HL-60 (cell line): Measurements from ENCODE around the gene DNM3.

Source experiments
- DNase-seq, 2 experiments: peaks; one replicate each; pipeline ENCODE4 v3.0.0-alpha.2; 2010 to 2020; ENCODE audit warnings: low read depth in 1 of 2, low spot score in 1 of 2
- H3K27ac ChIP-seq: fragments of 250-450 bp; sonication (Bioruptor Pico); replicated peaks from 2 replicates; pipeline ENCODE4 v1.5.1; 2020; ENCODE audit warnings: mild to moderate bottlenecking, moderate library complexity
- H3K27me3 ChIP-seq: fragments of 250-450 bp; sonication (Bioruptor Pico); 2 replicates; pipeline ENCODE4 v1.5.1; 2021; ENCODE audit warnings: mild to moderate bottlenecking, moderate library complexity; ENCODE audit not compliant: insufficient read depth, poor library complexity, severe bottlenecking
- H3K4me3 ChIP-seq: replicated peaks from 2 replicates; pipeline ENCODE4 v1.5.1; 2011; ENCODE audit warnings: mild to moderate bottlenecking, control low read depth, low read length; ENCODE audit not compliant: insufficient read depth
- GABPA ChIP-seq: IDR thresholded peaks from 2 replicates; pipeline ENCODE4 v1.6.1; 2012; ENCODE audit warnings: low read depth
- POLR2AphosphoS5 ChIP-seq: IDR thresholded peaks from 2 replicates; pipeline ENCODE4 v1.6.1; 2012; ENCODE audit warnings: low read depth
- REST ChIP-seq: IDR thresholded peaks from 2 replicates; pipeline ENCODE4 v1.6.1; 2012; ENCODE audit warnings: low read depth; ENCODE audit not compliant: insufficient replicate concordance
- SPI1 ChIP-seq: IDR thresholded peaks from 2 replicates; pipeline ENCODE4 v1.6.1; 2012; ENCODE audit warnings: low read depth, mild to moderate bottlenecking, borderline replicate concordance
- TF ChIP-seq, protein P1 (sequence below): IDR thresholded peaks from one replicate; pipeline ENCODE4 v1.5.1; 2011; ENCODE audit warnings: low read length, control low read depth, inconsistent platforms; ENCODE audit not compliant: insufficient read depth

Gene DNM3

GRCh38 chr1:171949316-171949715 is 108.0 kb downstream of the DNM3 start:
- no peak for DNase-seq
- H3K27me3 ChIP-seq: no peaks in the 10 kb centered on the region
- no peak overlapping the region for H3K4me3 ChIP-seq
- H3K27ac ChIP-seq: no peak overlapping the region
- no peak for TF ChIP-seq SPI1
- TF ChIP-seq, protein P1, sequence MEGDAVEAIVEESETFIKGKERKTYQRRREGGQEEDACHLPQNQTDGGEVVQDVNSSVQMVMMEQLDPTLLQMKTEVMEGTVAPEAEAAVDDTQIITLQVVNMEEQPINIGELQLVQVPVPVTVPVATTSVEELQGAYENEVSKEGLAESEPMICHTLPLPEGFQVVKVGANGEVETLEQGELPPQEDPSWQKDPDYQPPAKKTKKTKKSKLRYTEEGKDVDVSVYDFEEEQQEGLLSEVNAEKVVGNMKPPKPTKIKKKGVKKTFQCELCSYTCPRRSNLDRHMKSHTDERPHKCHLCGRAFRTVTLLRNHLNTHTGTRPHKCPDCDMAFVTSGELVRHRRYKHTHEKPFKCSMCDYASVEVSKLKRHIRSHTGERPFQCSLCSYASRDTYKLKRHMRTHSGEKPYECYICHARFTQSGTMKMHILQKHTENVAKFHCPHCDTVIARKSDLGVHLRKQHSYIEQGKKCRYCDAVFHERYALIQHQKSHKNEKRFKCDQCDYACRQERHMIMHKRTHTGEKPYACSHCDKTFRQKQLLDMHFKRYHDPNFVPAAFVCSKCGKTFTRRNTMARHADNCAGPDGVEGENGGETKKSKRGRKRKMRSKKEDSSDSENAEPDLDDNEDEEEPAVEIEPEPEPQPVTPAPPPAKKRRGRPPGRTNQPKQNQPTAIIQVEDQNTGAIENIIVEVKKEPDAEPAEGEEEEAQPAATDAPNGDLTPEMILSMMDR: no peak
- no peak for TF ChIP-seq GABPA
- TF ChIP-seq REST: no peak
- no peak for TF ChIP-seq POLR2AphosphoS5

GRCh38 chr1:171953835-171954234 is 112.5 kb downstream of the DNM3 start:
- TF ChIP-seq, protein P1: no peak
- TF ChIP-seq REST: no peak
- Histone ChIP-seq H3K27me3 (no peaks in the 10 kb centered on the region), H3K4me3 (no peak overlapping the region), H3K27ac (no peak overlapping the region)
- no peak for DNase-seq

DNA sequence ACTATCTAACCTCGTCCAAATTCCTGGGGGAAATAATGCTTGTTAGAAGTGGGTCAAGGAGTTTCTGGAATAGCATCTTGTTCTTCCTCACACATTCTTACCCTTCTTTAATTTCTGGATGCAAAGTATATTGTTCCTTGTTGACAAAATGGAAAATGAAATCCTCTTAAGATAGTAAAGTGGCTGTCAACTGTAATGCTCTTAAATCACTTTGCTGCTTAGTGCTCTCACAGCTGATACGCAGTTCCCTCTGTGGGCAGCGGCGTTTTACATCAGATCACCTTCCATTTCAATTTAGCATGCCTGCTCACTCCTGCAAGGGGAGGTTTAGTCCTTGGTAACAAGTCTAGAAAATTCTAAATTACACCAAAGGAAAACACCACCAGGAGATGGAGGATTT is 113.1 kb downstream of the DNM3 start:
- Histone ChIP-seq H3K27me3 (no peaks in the 10 kb centered on the region), H3K27ac (no peak overlapping the region), H3K4me3 (no peak overlapping the region)
- DNase-seq: no peak
- TF ChIP-seq POLR2AphosphoS5: no peak
- no peak for TF ChIP-seq GABPA
- no peak for TF ChIP-seq REST
- no peak for TF ChIP-seq SPI1
- TF ChIP-seq, protein P1: no peak
